Dendritic cell treated with granulocyte-macrophage colony-stimulating factor and Interleukin-4, amounts not matched to agents 40 ng/mL and 50 ng/mL, for 4 days (primary cell): Measurements from ENCODE around the gene FRZB.

Experiments
- H3K27ac Mint-ChIP-seq: one replicate; pipeline ENCODE4 v1.8.0; 2022; ENCODE audit warnings: mild to moderate bottlenecking, mixed read lengths
- H3K27me3 Mint-ChIP-seq: one replicate; pipeline ENCODE4 v1.8.0; 2022; ENCODE audit warnings: mild to moderate bottlenecking, mixed read lengths
- H3K36me3 Mint-ChIP-seq: one replicate; pipeline ENCODE4 v1.8.0; 2022; ENCODE audit warnings: low read depth, mixed read lengths
- H3K4me1 Mint-ChIP-seq: one replicate; pipeline ENCODE4 v1.8.0; 2022; ENCODE audit warnings: low read depth, mixed read lengths
- H3K4me3 Mint-ChIP-seq: one replicate; pipeline ENCODE4 v1.8.0; 2022; ENCODE audit warnings: mild to moderate bottlenecking, moderate library complexity, mixed read lengths
- H3K9me3 Mint-ChIP-seq: one replicate; pipeline ENCODE4 v1.8.0; 2022; ENCODE audit warnings: mixed read lengths
- intact Hi-C: fragments of 100-400 bp; cut with micrococcal nuclease; formaldehyde crosslinking; loops from one replicate; pipeline ENCODE4 v1.15.0; 2022

Gene FRZB

DNA sequence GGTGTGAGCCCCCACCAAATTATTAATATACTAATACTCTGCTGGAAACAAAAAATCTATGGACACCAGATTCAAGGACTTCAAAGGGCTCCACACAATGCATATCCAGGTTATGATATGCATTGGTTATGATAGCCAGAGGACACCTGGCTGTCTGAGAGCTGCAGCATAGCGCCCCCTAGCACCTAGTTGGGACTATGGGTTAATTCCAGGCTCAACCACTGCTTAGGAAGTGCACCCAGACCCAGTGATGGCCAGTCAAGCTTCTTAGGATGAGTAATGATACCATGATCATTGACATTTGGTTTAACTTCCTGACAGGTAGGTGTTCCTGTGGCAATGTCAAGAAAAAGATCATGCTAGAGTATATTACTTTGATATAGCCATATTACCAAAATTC lies 3.8 kb upstream of the FRZB start:
- peaks cover 9% of the 10 kb centered on the region for H3K9me3 Mint-ChIP-seq
- no peak overlapping the region for H3K27ac Mint-ChIP-seq
- intact Hi-C loops = no loop called here
- no peak overlapping the region for H3K4me3 Mint-ChIP-seq
- H3K27me3 Mint-ChIP-seq = peaks cover 38% of the 10 kb centered on the region
- H3K36me3 Mint-ChIP-seq = no peaks in the 10 kb centered on the region
- H3K4me1 Mint-ChIP-seq = peaks cover 10% of the 10 kb centered on the region

DNA sequence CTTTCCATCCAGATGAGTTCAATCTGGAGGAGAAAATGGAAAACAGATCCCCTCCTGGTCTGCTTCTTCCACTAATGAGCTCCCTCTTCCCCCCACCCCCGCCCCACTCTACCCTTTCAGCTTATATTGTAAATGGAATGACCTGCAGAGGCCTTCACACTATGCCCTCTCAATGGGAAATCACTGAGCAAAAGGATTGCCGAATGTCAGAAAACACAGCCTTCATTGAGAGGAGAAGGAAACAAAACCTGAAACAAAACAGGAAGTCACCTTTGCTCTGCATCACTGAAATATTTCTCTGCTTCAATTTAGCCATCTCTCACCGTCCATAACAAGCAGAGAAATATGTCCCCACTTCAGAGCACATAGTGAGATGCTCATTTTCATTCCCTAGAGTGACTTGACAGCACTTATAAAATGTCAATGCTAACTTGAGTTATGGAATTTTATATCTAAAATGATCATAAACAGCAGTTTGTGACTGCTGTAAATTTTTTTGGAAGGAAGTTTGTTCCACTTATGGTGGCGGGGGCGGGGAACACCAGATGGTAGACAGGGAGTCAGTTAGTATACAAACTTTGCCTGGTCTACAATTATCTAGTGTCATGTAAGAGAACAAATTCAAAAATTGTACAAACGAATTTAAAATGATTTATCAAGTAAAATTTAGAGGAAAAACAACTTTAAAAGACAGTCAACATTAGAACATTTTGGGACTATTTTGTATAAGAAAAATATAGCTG lies 1.8 kb upstream of the FRZB start:
- no peak overlapping the region for H3K27ac Mint-ChIP-seq
- intact Hi-C loops = no loop called here
- H3K9me3 Mint-ChIP-seq = peaks cover under 1% of the 10 kb centered on the region
- peaks cover 48% of the 10 kb centered on the region for H3K27me3 Mint-ChIP-seq
- no peak overlapping the region for H3K4me3 Mint-ChIP-seq
- no peaks in the 10 kb centered on the region for H3K36me3 Mint-ChIP-seq
- H3K4me1 Mint-ChIP-seq = peaks cover 10% of the 10 kb centered on the region

DNA sequence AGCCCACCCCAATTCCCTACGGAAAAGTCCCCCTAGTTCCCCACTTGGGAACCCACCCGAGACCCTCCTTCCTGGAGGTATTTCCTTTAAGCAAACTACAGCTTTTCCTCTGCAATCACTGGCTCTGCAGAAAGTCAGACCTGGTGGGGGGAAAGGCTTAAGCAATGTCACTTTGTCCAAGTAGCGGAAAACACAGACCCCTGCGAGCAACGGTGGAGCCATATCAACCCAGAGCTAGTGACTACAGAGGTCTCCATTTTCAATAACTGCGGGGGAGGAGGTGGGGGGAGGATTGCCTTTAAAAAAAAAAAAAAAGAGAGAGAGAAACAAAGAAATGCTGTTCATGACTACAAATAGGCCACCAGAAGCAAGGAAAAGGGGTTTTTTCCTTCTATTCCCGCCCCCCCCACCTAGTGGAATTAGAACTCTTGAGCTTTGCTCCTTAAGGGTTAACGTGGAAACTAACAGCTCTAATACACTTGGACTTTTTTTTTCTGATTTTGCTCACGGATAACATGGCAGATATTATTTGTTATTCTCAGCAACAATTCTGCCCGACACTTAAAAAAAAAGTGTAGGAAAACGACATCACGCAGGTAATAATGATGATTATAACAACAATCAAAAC lies 1.1 kb upstream of the FRZB start:
- H3K9me3 Mint-ChIP-seq = no peaks in the 10 kb centered on the region
- intact Hi-C loops = no loop called here

DNA sequence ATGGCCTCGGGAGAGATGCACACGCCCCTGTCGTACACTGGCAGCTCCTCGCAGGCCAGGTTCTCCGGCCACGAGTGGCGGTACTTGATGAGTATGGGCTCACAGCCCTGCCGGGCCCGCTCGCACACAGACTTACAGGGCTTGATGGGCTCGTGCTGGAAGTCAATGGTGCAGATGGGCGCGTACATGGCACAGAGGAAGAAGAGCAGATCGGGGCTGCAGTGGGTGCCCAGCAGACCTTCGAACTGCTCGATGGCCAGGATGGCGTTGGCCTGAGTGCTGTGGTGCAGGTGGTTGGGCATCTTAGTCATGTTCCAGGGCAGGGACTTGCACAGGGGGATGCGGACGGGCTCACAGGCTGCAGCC lies 359 bp downstream of the FRZB start:
- H3K36me3 Mint-ChIP-seq = no peaks in the 10 kb centered on the region
- H3K4me1 Mint-ChIP-seq = peaks cover 10% of the 10 kb centered on the region
- no peak overlapping the region for H3K4me3 Mint-ChIP-seq
- intact Hi-C loops = no loop called here
- no peak overlapping the region for H3K27ac Mint-ChIP-seq
- no peaks in the 10 kb centered on the region for H3K9me3 Mint-ChIP-seq
- H3K27me3 Mint-ChIP-seq = peaks cover 48% of the 10 kb centered on the region

More for the DNA sequence above, 1.1 kb upstream of the FRZB start:
- peaks cover 48% of the 10 kb centered on the region for H3K27me3 Mint-ChIP-seq
- H3K27ac Mint-ChIP-seq = no peak overlapping the region
- H3K36me3 Mint-ChIP-seq = no peaks in the 10 kb centered on the region
- no peak overlapping the region for H3K4me3 Mint-ChIP-seq
- peaks cover 10% of the 10 kb centered on the region for H3K4me1 Mint-ChIP-seq

DNA sequence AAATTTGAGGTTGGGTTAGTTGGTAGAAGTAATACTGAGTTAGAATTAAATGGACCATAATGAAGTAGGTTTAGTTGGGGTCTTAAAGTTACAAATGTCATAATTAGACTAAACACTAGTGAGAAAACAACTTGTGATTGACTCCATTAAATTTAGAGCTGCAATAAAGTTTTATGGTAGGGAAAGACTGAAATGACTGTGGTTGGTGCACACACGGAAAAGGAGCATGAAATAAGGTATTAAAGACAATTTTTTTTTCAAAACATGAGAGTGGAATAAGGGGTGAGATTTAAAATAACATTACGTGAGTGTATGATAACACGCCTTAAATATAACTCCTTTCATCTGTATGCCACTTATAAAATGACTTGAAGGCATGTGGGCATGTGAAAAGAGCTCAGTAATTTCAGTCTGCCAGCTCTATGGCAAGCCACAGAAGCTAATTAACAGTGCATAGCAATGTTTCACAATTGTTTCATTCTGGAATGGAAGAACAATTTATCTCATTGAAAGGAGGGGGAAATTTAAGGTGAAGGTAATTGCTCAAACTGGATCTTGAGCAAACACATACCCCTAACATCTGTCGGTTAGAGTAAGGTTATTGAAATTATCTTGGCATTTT lies 1.4 kb downstream of the FRZB start:
- peaks cover 10% of the 10 kb centered on the region for H3K4me1 Mint-ChIP-seq
- no peaks in the 10 kb centered on the region for H3K9me3 Mint-ChIP-seq
- peaks cover 48% of the 10 kb centered on the region for H3K27me3 Mint-ChIP-seq
- H3K4me3 Mint-ChIP-seq = no peak overlapping the region
- H3K27ac Mint-ChIP-seq = no peak overlapping the region
- intact Hi-C loops = no loop called here
- H3K36me3 Mint-ChIP-seq = no peaks in the 10 kb centered on the region

DNA sequence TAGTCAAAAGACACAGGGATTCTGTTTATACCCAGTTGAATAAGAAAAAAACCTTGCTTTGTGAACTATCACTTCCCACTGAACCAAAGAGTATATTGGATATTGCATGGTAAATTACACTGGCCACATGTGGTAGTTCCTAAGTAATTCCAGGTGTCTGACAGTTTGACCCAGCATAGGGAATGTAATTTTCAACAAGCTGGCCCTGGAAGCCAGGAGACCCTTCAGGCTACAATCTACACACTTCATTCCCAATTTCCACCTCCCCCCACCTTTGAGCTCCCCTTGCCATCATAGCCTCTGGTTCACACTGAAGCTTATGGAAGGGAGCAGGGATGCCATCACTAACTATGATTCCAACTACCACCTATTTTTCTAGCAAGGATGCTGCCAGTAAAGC lies 2.8 kb downstream of the FRZB start:
- no peak overlapping the region for H3K4me3 Mint-ChIP-seq
- intact Hi-C loops = no loop called here
- H3K36me3 Mint-ChIP-seq = no peaks in the 10 kb centered on the region
- peaks cover 10% of the 10 kb centered on the region for H3K4me1 Mint-ChIP-seq
- H3K27me3 Mint-ChIP-seq = peaks cover 43% of the 10 kb centered on the region
- H3K27ac Mint-ChIP-seq = no peak overlapping the region
- H3K9me3 Mint-ChIP-seq = no peaks in the 10 kb centered on the region

DNA sequence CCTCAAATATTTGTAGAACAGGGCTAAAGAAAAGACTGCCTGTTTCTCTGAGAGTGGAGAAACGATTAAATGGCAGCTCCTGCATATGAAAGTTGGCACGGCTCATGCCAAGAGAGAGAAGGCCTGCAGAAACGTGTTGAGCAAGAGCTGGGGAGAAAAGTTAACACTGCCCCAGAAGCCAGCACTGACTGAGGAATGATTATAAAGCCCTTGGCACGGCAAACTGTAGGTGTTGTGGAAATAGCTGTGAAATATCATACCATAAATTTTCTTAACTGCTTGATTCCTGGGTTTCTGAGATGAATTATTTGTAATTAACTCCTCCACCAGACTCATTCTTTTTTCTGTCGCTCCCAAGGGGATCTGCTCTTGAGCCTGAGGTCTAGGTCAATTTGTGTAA lies 4.3 kb downstream of the FRZB start:
- no peaks in the 10 kb centered on the region for H3K36me3 Mint-ChIP-seq
- H3K4me1 Mint-ChIP-seq = peaks cover 10% of the 10 kb centered on the region
- peaks cover 28% of the 10 kb centered on the region for H3K27me3 Mint-ChIP-seq
- intact Hi-C loops = no loop called here
- H3K9me3 Mint-ChIP-seq = no peaks in the 10 kb centered on the region
- no peak overlapping the region for H3K4me3 Mint-ChIP-seq
- H3K27ac Mint-ChIP-seq = no peak overlapping the region

DNA sequence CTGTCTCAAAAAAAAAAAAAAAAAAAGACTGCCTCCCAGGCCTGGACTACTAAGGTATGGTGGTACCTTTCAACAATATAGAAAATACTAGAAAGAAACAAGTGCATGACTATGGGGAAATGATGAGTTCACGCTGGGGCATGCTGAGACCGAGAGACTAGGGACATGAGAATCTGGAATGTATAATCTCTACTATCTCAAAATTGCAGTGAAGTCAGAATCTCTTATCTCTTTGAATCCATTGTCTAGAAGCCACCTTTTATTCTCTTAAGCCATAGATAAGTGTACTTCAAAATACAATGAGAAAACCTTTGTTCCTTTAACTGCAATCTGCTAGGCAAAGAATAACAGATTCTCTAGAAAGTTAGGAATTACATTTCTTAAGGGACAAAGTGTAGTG lies 5.6 kb downstream of the FRZB start:
- Mint-ChIP-seq H3K4me1 (peaks cover under 1% of the 10 kb centered on the region), H3K4me3 (no peak overlapping the region), H3K27me3 (peaks cover 16% of the 10 kb centered on the region), H3K9me3 (no peaks in the 10 kb centered on the region), H3K27ac (no peak overlapping the region), H3K36me3 (no peaks in the 10 kb centered on the region)
- intact Hi-C loops = no loop called here

DNA sequence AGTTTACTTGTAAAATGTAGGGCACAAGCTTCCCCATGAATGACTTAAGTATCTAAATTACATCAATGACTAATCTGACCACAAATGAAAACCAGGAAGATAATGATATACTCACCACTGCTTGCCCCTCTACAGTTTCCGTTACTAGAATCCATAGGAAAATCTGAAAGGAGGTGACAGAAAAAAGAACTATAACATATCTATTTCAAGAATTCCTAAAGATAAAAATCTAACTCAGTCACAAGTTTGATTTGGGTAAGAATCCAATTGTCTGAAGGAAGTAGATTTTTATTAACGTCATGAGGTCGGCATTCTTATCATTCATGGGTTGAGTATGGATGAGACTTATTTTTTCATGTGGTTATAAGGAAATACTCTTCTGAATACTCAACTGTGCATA lies 7.8 kb downstream of the FRZB start:
- H3K36me3 Mint-ChIP-seq = no peaks in the 10 kb centered on the region
- H3K27me3 Mint-ChIP-seq = no peaks in the 10 kb centered on the region
- no peaks in the 10 kb centered on the region for H3K9me3 Mint-ChIP-seq
- intact Hi-C loops = no loop called here
- H3K27ac Mint-ChIP-seq = no peak overlapping the region
- no peaks in the 10 kb centered on the region for H3K4me1 Mint-ChIP-seq
- no peak overlapping the region for H3K4me3 Mint-ChIP-seq

DNA sequence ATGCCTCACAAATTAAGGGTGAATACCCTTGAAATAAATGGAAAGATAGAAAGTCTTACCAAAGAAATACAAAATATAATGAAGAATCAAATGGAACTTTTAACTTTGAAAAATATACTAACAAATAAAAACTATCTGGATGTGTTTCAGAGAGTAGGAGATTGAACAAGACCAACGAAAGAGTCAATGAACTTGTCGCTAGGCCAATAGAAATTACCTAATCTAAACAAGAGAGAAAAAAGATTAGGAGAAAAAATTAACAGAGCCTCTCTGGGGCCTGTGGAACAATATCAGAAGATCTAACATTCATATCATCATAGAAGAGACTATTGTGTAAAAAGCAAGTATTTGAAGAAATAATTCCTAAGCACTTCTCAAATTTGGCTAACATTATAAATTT lies 11.1 kb downstream of the FRZB start:
- Mint-ChIP-seq H3K9me3 (no peaks in the 10 kb centered on the region), H3K4me3 (no peak overlapping the region), H3K27me3 (no peaks in the 10 kb centered on the region), H3K27ac (no peak overlapping the region), H3K4me1 (no peaks in the 10 kb centered on the region), H3K36me3 (no peaks in the 10 kb centered on the region)
- intact Hi-C loops = no loop called here

DNA sequence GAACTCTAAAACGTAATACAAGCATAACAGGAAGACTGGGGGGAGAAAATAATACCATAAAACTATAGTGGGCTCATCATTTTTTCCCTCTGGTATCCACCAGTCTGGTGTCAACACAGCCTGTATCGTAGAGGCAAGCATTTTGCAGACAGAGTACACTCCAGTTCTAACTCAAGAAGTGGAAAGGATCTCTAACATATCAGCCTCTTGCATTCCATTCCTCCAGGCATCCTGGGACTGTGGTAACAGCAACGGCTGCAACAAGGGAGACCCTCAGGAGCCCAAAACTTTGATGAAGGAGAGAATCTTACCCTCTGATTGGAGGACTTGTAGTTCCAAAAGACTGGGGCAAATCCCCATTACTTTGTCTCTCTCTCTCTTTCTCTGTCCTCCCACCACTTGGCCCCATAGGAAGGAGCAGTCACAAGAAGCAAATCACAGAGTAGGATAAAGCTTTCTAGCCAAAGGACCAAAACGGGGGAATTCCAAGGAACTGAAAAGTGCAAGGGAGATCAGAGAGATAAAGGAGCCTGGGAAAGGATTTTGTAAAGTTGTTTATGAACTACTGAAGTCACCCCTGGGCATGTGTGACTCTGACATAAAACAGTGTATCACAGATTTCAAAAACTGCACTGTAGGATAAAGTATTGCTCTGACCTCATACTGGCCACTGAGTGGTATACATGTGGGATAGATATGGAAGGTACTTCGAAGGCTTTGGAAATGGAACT lies 11.9 kb downstream of the FRZB start:
- H3K9me3 Mint-ChIP-seq = no peaks in the 10 kb centered on the region
- H3K27me3 Mint-ChIP-seq = no peaks in the 10 kb centered on the region

DNA sequence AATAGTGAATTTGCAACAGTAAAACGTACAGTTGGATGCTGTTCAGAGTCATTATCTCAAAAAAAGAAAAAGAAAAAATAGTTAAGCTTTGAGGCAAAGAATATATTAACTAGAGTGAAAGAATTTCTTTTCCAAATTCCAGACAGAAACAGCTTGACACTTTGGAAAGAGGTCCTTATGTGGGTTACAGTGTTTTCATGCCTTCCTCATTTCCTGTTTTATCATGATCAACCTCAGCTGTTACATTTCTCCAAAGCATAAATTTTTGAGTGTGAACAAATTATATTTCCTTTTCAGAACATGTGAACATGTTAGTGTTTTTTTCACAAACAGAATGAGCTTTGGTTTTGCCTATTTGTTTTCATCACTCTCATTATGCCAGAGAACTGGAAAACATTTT lies 13.6 kb downstream of the FRZB start:
- H3K36me3 Mint-ChIP-seq = no peaks in the 10 kb centered on the region
- H3K9me3 Mint-ChIP-seq = no peaks in the 10 kb centered on the region
- no peaks in the 10 kb centered on the region for H3K27me3 Mint-ChIP-seq
- H3K4me1 Mint-ChIP-seq = no peaks in the 10 kb centered on the region
- intact Hi-C loops = no loop called here
- no peak overlapping the region for H3K27ac Mint-ChIP-seq
- no peak overlapping the region for H3K4me3 Mint-ChIP-seq

More for the DNA sequence above, 11.9 kb downstream of the FRZB start:
- no peaks in the 10 kb centered on the region for H3K36me3 Mint-ChIP-seq
- intact Hi-C loops = no loop called here
- no peak overlapping the region for H3K4me3 Mint-ChIP-seq
- H3K27ac Mint-ChIP-seq = no peak overlapping the region
- H3K4me1 Mint-ChIP-seq = no peaks in the 10 kb centered on the region

DNA sequence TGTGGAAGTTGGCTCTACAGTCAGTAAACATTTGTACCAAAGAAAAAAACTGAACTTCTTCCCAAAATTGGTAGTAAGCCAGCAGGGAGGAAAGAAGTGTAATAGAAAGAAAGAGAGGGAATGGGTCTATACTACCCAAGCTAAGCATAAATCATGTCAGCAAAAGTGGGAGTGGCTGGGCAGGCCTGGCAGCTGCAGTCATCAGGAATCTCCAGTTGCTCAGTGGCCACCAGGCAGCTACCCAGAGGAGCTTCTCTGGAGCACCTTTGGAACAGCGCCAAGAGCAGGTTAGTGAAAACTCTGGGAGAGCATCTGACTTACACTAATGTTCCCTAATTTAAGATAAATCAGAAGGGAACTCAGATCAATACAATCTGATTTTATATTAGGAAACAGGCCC lies 14.3 kb downstream of the FRZB start:
- no peaks in the 10 kb centered on the region for H3K9me3 Mint-ChIP-seq
- no peak overlapping the region for H3K4me3 Mint-ChIP-seq
- intact Hi-C loops = no loop called here
- no peak overlapping the region for H3K27ac Mint-ChIP-seq
- no peaks in the 10 kb centered on the region for H3K27me3 Mint-ChIP-seq
- no peaks in the 10 kb centered on the region for H3K36me3 Mint-ChIP-seq
- H3K4me1 Mint-ChIP-seq = no peaks in the 10 kb centered on the region

DNA sequence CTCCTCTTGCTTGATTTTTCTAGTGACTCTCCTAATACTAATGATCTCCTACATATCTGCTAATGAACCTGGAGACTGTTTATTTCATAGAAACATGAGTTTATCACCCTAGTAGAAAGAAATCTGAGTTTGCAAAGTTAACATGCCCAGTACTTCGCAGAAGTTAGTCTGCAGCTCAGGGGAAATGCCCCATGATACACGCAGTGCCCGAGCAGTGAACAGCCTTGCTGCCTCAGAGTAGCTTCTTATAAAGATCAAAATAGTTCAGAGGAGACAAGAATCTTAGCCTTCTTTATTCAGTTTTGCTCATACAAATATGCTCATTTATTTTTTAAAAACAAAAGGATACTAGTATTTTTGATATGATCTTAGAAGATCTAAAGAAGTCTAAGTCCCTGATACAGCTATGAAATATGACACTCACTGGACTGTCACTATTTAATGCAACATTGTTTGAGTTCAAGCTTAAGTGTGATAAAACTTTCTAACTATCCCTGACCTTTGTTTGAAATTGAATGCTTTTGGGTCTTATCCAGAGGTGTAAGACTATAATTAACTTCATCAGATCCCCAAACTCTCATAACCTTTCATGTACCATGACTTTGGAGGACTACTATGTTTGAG lies 20.5 kb downstream of the FRZB start:
- Mint-ChIP-seq H3K4me1 (no peaks in the 10 kb centered on the region), H3K36me3 (no peaks in the 10 kb centered on the region), H3K4me3 (no peak overlapping the region), H3K27me3 (no peaks in the 10 kb centered on the region), H3K27ac (no peak overlapping the region), H3K9me3 (no peaks in the 10 kb centered on the region)
- intact Hi-C loops = no loop called here
